Measurements from ENCODE around the gene IGF2.

- TF ChIP-seq, protein P1, sequence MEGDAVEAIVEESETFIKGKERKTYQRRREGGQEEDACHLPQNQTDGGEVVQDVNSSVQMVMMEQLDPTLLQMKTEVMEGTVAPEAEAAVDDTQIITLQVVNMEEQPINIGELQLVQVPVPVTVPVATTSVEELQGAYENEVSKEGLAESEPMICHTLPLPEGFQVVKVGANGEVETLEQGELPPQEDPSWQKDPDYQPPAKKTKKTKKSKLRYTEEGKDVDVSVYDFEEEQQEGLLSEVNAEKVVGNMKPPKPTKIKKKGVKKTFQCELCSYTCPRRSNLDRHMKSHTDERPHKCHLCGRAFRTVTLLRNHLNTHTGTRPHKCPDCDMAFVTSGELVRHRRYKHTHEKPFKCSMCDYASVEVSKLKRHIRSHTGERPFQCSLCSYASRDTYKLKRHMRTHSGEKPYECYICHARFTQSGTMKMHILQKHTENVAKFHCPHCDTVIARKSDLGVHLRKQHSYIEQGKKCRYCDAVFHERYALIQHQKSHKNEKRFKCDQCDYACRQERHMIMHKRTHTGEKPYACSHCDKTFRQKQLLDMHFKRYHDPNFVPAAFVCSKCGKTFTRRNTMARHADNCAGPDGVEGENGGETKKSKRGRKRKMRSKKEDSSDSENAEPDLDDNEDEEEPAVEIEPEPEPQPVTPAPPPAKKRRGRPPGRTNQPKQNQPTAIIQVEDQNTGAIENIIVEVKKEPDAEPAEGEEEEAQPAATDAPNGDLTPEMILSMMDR (IDR thresholded peaks at IDR 0.05) = no peak
- TF ChIP-seq POLR2A (IDR thresholded peaks at IDR 0.05) = no peak
These were observed 16.8 kb downstream of the IGF2 start for GRCh38 chr11:2122222-2122906.
